Fibroblast of lung (primary cell): ENCODE measurements around the gene CTRL. TPM values are rescaled to one million over a fixed set of nuclear protein-coding genes. Genes with fewer than 3 reads are reported as not detected.

ENCODE experiments used
- DNase-seq, 2 donors: peaks; one replicate each; pipeline versions ENCODE4 v3.0.0 to v3.0.0-alpha.2; 2010; ENCODE audit warnings: low read depth in 2 of 2
- H2AFZ ChIP-seq: 2 replicates; pipeline ENCODE4 v1.5.1; 2012; ENCODE audit warnings: low read length, control low read depth, inconsistent platforms
- H3K27ac ChIP-seq: 2 replicates; pipeline ENCODE4 v1.5.1; 2011; ENCODE audit warnings: low read length, control low read depth; ENCODE audit not compliant: insufficient read depth
- H3K27me3 ChIP-seq: 2 replicates; pipeline ENCODE4 v1.5.1; 2011; ENCODE audit warnings: mild to moderate bottlenecking, low read length; ENCODE audit not compliant: control insufficient read depth, insufficient read depth
- H3K36me3 ChIP-seq: 2 replicates; pipeline ENCODE4 v1.5.1; 2011; ENCODE audit warnings: low read length; ENCODE audit not compliant: control insufficient read depth, insufficient read depth
- H3K4me1 ChIP-seq: 2 replicates; pipeline ENCODE4 v1.5.1; 2011; ENCODE audit warnings: low read length; ENCODE audit not compliant: control insufficient read depth, insufficient read depth; ENCODE audit errors: extremely low read depth
- H3K4me2 ChIP-seq: 2 replicates; pipeline ENCODE4 v1.5.1; 2011; ENCODE audit warnings: low read length, control low read depth; ENCODE audit not compliant: insufficient read depth; ENCODE audit errors: extremely low read depth
- H3K4me3 ChIP-seq, 4 experiments: fragments of 200-600 bp in 1 of 4; sonication (generic) in 1 of 4; replicated peaks in 1 of 4; 2 replicates each; pipeline ENCODE4 v1.5.1; 2011 to 2016; ENCODE audit warnings: low read length in 4 of 4, low read depth in 3 of 4, mild to moderate bottlenecking in 3 of 4, control low read depth in 2 of 4, inconsistent platforms in 1 of 4, mixed read lengths in 1 of 4; ENCODE audit not compliant: insufficient read depth in 1 of 4; ENCODE audit errors: control extremely low read depth in 1 of 4
- H3K79me2 ChIP-seq: 2 replicates; pipeline ENCODE4 v1.5.1; 2012; ENCODE audit warnings: mild to moderate bottlenecking, low read length, inconsistent platforms; ENCODE audit not compliant: control insufficient read depth, insufficient read depth
- H3K9ac ChIP-seq: 2 replicates; pipeline ENCODE4 v1.5.1; 2011; ENCODE audit warnings: mild to moderate bottlenecking, low read length, control low read depth; ENCODE audit not compliant: insufficient read depth
- H3K9me3 ChIP-seq: 2 replicates; pipeline ENCODE4 v1.5.1; 2012; ENCODE audit warnings: low read depth, low read length; ENCODE audit not compliant: control insufficient read depth, insufficient read depth
- H4K20me1 ChIP-seq: 2 replicates; pipeline ENCODE4 v1.5.1; 2011; ENCODE audit warnings: low read length; ENCODE audit not compliant: control insufficient read depth, insufficient read depth; ENCODE audit errors: extremely low read depth
- EZH2 ChIP-seq: IDR thresholded peaks from 2 replicates; pipeline ENCODE4 v1.5.1; 2012; ENCODE audit warnings: low read length, control low read depth, mild to moderate bottlenecking; ENCODE audit errors: missing control alignments
- polyA plus RNA-seq, 2 donors: library from polyadenylated mRNA; depleted of rRNA in 1 of 2; stranded (reverse) in 1 of 2; unstranded in 1 of 2; fragments of >200 nt; gene quantifications; 2 replicates each; pipeline ENCODE4 v1.2.1, GENCODE V29; 2011 to 2012; ENCODE audit warnings: missing spikeins in 1 of 2
- total RNA-seq: library from RNA; depleted of rRNA; stranded (reverse); fragments of >200 nt; gene quantifications from 2 replicates; pipeline ENCODE4 v1.2.1, GENCODE V29; 2014
- TF ChIP-seq, protein P1 (sequence below), 2 donors: IDR thresholded peaks in 1 of 2; conservative IDR thresholded peaks in 1 of 2; 1 replicate in 1 of 2; 2 replicates in 1 of 2; pipeline ENCODE4 v1.5.1; 2011 to 2012; ENCODE audit warnings: low read length in 2 of 2, control low read depth in 1 of 2, inconsistent platforms in 1 of 2, low read depth in 1 of 2, mild to moderate bottlenecking in 1 of 2

Gene CTRL
- total and polyA plus RNA-seq, 2 donors (not counting 1 experiment from before 2014, with no cell fraction given), result 0.14 to 0.33 TPM

DNA sequence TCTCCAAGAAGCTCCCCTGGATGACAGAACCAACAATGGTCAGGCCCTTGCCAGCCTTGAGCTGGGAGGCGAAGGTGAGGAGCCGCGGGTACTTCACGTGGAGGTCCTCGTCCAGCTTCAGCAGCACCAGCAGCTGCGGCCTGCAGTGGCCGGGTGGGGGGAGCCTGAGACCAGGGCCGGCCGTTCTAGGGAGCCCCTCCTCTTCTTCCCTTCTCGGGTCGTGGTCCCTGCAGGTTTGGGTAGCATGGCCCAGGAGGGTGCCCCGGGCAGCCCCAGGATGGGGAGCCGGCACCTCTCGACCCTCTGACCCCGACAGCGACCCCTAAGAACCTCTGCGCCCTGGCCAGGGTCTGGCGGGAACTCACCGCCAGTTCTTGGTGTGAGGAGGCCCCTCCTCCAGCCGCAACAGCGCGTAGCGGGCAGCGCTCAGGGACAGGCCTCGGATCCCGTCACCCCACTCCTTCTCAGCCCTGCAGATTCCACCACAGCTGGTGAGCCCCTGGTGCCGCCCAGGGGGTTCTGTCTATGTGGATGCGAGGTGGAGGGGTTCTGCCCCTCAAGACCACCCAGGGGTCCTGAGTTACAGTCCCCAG, 15.4 kb upstream of the CTRL start:
- no peaks in the 10 kb centered on the region for H4K20me1 ChIP-seq

DNA sequence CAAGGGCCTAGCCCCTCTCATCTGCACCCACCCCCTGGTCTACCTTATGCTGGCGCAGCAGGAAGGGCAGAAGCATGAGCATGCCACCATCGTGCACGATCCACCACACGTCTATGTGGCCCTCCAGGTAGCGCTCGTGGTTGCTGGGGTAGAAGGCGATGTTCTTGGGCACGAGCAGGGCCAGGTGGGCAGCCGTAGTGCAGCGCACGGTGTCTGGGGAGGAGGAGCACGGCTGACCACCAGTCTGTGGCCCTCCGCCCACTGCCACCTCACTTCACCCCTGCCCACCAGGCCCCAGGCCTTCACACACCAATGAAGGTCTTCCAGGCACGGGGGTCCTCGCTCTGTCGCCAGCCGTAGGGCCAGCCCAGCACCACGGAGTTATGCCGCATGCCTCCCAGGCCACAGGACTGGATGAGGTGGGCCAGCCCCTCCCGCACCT, 14.5 kb upstream of the CTRL start:
- Histone ChIP-seq H3K36me3 (peaks cover 79% of the 10 kb centered on the region), H2AFZ (no peak overlapping the region), H3K9me3 (no peaks in the 10 kb centered on the region), H3K4me2 (no peak overlapping the region), H3K9ac (no peak overlapping the region), H4K20me1 (no peaks in the 10 kb centered on the region), H3K4me3 (no peak overlapping the region), H3K4me1 (peaks cover 9% of the 10 kb centered on the region), H3K79me2 (no peaks in the 10 kb centered on the region), H3K27ac (no peak overlapping the region), H3K27me3 (no peaks in the 10 kb centered on the region)
- DNase-seq, result no peak
- TF ChIP-seq EZH2, result no peak
- TF ChIP-seq, protein P1, sequence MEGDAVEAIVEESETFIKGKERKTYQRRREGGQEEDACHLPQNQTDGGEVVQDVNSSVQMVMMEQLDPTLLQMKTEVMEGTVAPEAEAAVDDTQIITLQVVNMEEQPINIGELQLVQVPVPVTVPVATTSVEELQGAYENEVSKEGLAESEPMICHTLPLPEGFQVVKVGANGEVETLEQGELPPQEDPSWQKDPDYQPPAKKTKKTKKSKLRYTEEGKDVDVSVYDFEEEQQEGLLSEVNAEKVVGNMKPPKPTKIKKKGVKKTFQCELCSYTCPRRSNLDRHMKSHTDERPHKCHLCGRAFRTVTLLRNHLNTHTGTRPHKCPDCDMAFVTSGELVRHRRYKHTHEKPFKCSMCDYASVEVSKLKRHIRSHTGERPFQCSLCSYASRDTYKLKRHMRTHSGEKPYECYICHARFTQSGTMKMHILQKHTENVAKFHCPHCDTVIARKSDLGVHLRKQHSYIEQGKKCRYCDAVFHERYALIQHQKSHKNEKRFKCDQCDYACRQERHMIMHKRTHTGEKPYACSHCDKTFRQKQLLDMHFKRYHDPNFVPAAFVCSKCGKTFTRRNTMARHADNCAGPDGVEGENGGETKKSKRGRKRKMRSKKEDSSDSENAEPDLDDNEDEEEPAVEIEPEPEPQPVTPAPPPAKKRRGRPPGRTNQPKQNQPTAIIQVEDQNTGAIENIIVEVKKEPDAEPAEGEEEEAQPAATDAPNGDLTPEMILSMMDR (conservative IDR thresholded peaks at IDR 0.05 in 1 of 2, IDR thresholded peaks at IDR 0.05 in 1 of 2; ENCODE audit: low read depth in 1 of 2, low read length in 2 of 2), result no peak

More for the DNA sequence above, 15.4 kb upstream of the CTRL start:
- no peak for DNase-seq
- Histone ChIP-seq H2AFZ (no peak overlapping the region), H3K79me2 (no peaks in the 10 kb centered on the region), H3K9ac (no peak overlapping the region), H3K27me3 (no peaks in the 10 kb centered on the region), H3K27ac (no peak overlapping the region), H3K4me1 (peaks cover 14% of the 10 kb centered on the region), H3K9me3 (no peaks in the 10 kb centered on the region), H3K4me3 (no peak overlapping the region), H3K4me2 (no peak overlapping the region), H3K36me3 (peaks cover 80% of the 10 kb centered on the region)
- TF ChIP-seq EZH2, result no peak
- TF ChIP-seq, protein P1 (conservative IDR thresholded peaks at IDR 0.05 in 1 of 2, IDR thresholded peaks at IDR 0.05 in 1 of 2; ENCODE audit: low read depth in 1 of 2, low read length in 2 of 2), result no peak

DNA sequence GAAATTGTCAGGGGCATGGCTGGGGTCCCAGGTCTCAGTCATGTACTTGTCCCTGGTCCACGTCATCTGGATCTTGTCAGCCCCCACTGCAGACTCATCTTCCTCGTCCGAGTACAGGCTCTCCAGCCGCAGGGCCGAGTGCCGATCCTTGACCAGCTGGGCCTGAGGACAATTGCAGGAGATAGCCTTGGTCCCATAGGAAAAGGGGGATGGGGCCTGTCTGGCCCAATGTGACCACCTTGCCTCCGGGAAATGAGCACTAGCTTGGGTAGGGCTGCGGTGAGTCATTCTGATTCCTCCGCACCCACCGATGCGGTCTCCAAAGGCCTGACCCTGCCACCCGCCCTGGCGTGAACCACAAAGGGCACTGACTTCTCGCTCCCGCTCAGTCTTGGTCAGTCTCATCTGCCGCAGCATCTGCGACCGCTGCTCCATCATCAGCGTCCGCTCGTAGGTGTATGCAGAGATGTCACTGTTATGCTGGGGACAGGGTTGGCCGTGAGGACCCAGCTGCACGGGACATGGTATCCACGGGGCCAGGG, 13.8 kb upstream of the CTRL start:
- Histone ChIP-seq H3K9me3 (no peaks in the 10 kb centered on the region), H3K27me3 (no peaks in the 10 kb centered on the region), H3K36me3 (peaks cover 74% of the 10 kb centered on the region), H3K4me1 (peaks cover 9% of the 10 kb centered on the region), H3K9ac (no peak overlapping the region), H3K79me2 (no peaks in the 10 kb centered on the region), H2AFZ (no peak overlapping the region), H3K4me2 (no peak overlapping the region), H3K4me3 (no peak overlapping the region), H3K27ac (no peak overlapping the region), H4K20me1 (no peaks in the 10 kb centered on the region)
- DNase-seq, result peak in 1 of 2 donors; percentile 62
- no peak for TF ChIP-seq EZH2
- TF ChIP-seq, protein P1 (conservative IDR thresholded peaks at IDR 0.05 in 1 of 2, IDR thresholded peaks at IDR 0.05 in 1 of 2; ENCODE audit: low read depth in 1 of 2, low read length in 2 of 2), result no peak
